HG02840 (cell line): ENCODE data around the gene TH.

ENCODE experiments used
- ATAC-seq: cut with Tn5 transposase; IDR thresholded peaks from one replicate; pipeline ENCODE4 v1.9.1; 2021; ENCODE audit warnings: mild to moderate bottlenecking, moderate library complexity, moderate number of reproducible peaks; ENCODE audit not compliant: unreplicated experiment, low FRiP score

Gene TH

GRCh38 chr11:2121227-2122130, 50.1 kb downstream of the TH start:
- no peak for ATAC-seq

- no peak for ATAC-seq
These were observed 51.1 kb downstream of the TH start for GRCh38 chr11:2120359-2121100.

GRCh38 chr11:2118677-2119076, 52.9 kb downstream of the TH start:
- ATAC-seq = no peak

GRCh38 chr11:2116680-2117079, 54.9 kb downstream of the TH start:
- ATAC-seq = no peak

GRCh38 chr11:2115308-2115707, 56.3 kb downstream of the TH start:
- ATAC-seq = no peak

GRCh38 chr11:2114430-2115241, 57.0 kb downstream of the TH start:
- ATAC-seq = no peak
